ENCODE data around the gene MAP3K14. TPM values are rescaled to one million over a fixed set of nuclear protein-coding genes. Genes with fewer than 3 reads are reported as not detected.

The MAP3K14 gene
- total RNA-seq, 2 donors from 2014 or later = 8.2 to 10.6 TPM

- Histone ChIP-seq H3K4me1 (peaks cover 0 to 71% of the 10 kb centered on the region in 2 donors), H3K4me3 (peak overlapping the region; percentile 73 to 82)
These were observed 1.8 kb downstream of the MAP3K14 start for GRCh38 chr17:45314741-45315647.

GRCh38 chr17:45313996-45314740 is 2.7 kb downstream of the MAP3K14 start:
- H3K36me3 ChIP-seq = no peaks in the 10 kb centered on the region
- no peak for DNase-seq (ENCODE audit: low spot score)
- no peak for TF ChIP-seq CTCF (IDR thresholded peaks at IDR 0.05)
- H3K4me3 ChIP-seq = peak overlapping the region; percentile 73 to 82
- no peaks in the 10 kb centered on the region for H3K9me3 ChIP-seq
- peaks cover 0 to 80% of the 10 kb centered on the region in 2 donors for H3K4me1 ChIP-seq
- H3K27ac ChIP-seq = peak overlapping the region; percentile 96 to 97
- no peaks in the 10 kb centered on the region for H3K27me3 ChIP-seq

More at GRCh38 chr17:45314741-45315647, 1.8 kb downstream of the MAP3K14 start:
- no peak for TF ChIP-seq CTCF (IDR thresholded peaks at IDR 0.05)
- no peaks in the 10 kb centered on the region for H3K9me3 ChIP-seq
- H3K27ac ChIP-seq = peak overlapping the region; percentile 96 to 97
- no peaks in the 10 kb centered on the region for H3K27me3 ChIP-seq
- DNase-seq (ENCODE audit: low spot score) = no peak
- H3K36me3 ChIP-seq = no peaks in the 10 kb centered on the region

GRCh38 chr17:45313421-45313771 is 3.4 kb downstream of the MAP3K14 start:
- Histone ChIP-seq H3K4me1 (peaks cover 0 to 84% of the 10 kb centered on the region in 2 donors), H3K4me3 (no peak overlapping the region), H3K27me3 (no peaks in the 10 kb centered on the region), H3K9me3 (no peaks in the 10 kb centered on the region), H3K36me3 (no peaks in the 10 kb centered on the region), H3K27ac (peak overlapping the region; percentile 96 to 97)
- no peak for DNase-seq (ENCODE audit: low spot score)
- no peak for TF ChIP-seq CTCF (IDR thresholded peaks at IDR 0.05)

- Histone ChIP-seq H3K9me3 (no peaks in the 10 kb centered on the region), H3K36me3 (no peaks in the 10 kb centered on the region), H3K27ac (peak overlapping the region; percentile 96 to 97), H3K4me1 (peaks cover 0 to 85% of the 10 kb centered on the region in 2 donors), H3K27me3 (no peaks in the 10 kb centered on the region), H3K4me3 (no peak overlapping the region)
- no peak for DNase-seq (ENCODE audit: low spot score)
- TF ChIP-seq CTCF (IDR thresholded peaks at IDR 0.05) = no peak
These were observed 4.1 kb downstream of the MAP3K14 start for GRCh38 chr17:45312477-45313420.

- TF ChIP-seq CTCF (IDR thresholded peaks at IDR 0.05) = no peak
- H3K9me3 ChIP-seq = no peaks in the 10 kb centered on the region
- H3K27me3 ChIP-seq = no peaks in the 10 kb centered on the region
- H3K27ac ChIP-seq = peak overlapping the region; percentile 96 to 97
- DNase-seq (ENCODE audit: low spot score) = no peak
- H3K4me1 ChIP-seq = peaks cover 0 to 90% of the 10 kb centered on the region in 2 donors
- peak overlapping the region in 1 of 2 donors; percentile 17 for H3K4me3 ChIP-seq
- no peaks in the 10 kb centered on the region for H3K36me3 ChIP-seq
These were observed 4.9 kb downstream of the MAP3K14 start for GRCh38 chr17:45311760-45312476.
